Stomach (tissue), 4 donors: ENCODE data around the gene ALB.

Experiments used
- CTCF ChIP-seq, 7 experiments: fragments of 450-650 bp in 4 of 7; fragments of 200-600 bp in 3 of 7; sonication (generic) in 3 of 7; IDR thresholded peaks; one replicate each; pipeline ENCODE4 v1.5.1; 2016 to 2019; ENCODE audit warnings: antibody characterized with exemption in 7 of 7, control low read depth in 2 of 7, mild to moderate bottlenecking in 1 of 7
- EP300 ChIP-seq: sonication (generic); formaldehyde crosslinking; IDR thresholded peaks from one replicate; pipeline ENCODE4 v1.6.1; 2017; ENCODE audit warnings: antibody characterized with exemption
- POLR2A ChIP-seq, 4 donors: fragments of 450-650 bp; IDR thresholded peaks; one replicate each; pipeline ENCODE4 v1.6.1; 2016; ENCODE audit warnings: antibody characterized with exemption in 4 of 4, control low read depth in 2 of 4, mild to moderate bottlenecking in 1 of 4, moderate library complexity in 1 of 4
- POLR2AphosphoS5 ChIP-seq, 3 donors: sonication (generic); formaldehyde crosslinking; IDR thresholded peaks; one replicate each; pipeline ENCODE4 v1.6.1; 2016; ENCODE audit warnings: antibody characterized with exemption in 3 of 3

- TF ChIP-seq POLR2AphosphoS5 (IDR thresholded peaks at IDR 0.05) (no peak), CTCF (IDR thresholded peaks at IDR 0.05) (no peak), POLR2A (IDR thresholded peaks at IDR 0.05) (no peak), EP300 (no peak)
Observed at GRCh38 chr4:73447671-73448070, 43.6 kb downstream of the ALB start.
